NT2/D1 (cell line): ENCODE measurements around the gene GTF3C5.

Source experiments
- SUZ12 ChIP-seq: IDR thresholded peaks from 2 replicates; pipeline ENCODE4 v1.6.1; 2011; ENCODE audit not compliant: insufficient read length, insufficient read depth; ENCODE audit errors: extremely low read depth
- YY1 ChIP-seq: IDR thresholded peaks from 2 replicates; pipeline ENCODE4 v1.6.1; 2011; ENCODE audit not compliant: insufficient read length, insufficient read depth
- ZNF274 ChIP-seq: IDR thresholded peaks from 2 replicates; pipeline ENCODE4 v1.6.1; 2011; ENCODE audit warnings: mild to moderate bottlenecking, low read depth, low read length

DNA sequence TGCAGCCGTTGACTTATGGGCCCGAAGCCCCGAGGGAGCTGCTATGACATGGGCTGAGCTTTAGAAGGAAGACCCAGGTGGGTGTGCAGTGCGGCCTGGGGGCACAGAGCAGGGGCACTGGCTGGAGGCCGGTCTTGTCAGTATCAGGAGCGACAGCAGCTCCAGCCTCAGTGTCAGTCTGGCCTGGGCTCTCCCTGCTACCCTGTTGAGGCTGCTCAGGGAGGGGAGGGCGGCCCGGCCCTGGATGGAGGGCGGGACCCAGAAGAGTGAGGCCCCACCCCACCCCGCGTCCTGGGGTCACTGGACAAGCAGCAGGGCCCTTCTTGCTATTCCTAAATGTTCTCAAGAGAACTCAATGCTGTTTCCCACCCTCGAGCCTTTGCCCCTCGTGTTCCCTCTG, 34.3 kb upstream of the GTF3C5 start:
- no peak for TF ChIP-seq ZNF274
- no peak for TF ChIP-seq SUZ12
- no peak for TF ChIP-seq YY1
